AML-193 (cell line): ENCODE data around the gene FAM217B.
A peak's percentile ranks its signal among the peaks of the same experiment; 100 is the strongest.
"Not testable (repeated sequence)": the region's sequence is repeated elsewhere in the genome, so short reads cannot be mapped to it uniquely, and the experiment has no call there.

Experiments used
- DNase-seq, 2 experiments: peaks; one replicate each; lab custom pipeline; 2025; lab: John Stamatoyannopoulos, UW

FAM217B gene

DNA sequence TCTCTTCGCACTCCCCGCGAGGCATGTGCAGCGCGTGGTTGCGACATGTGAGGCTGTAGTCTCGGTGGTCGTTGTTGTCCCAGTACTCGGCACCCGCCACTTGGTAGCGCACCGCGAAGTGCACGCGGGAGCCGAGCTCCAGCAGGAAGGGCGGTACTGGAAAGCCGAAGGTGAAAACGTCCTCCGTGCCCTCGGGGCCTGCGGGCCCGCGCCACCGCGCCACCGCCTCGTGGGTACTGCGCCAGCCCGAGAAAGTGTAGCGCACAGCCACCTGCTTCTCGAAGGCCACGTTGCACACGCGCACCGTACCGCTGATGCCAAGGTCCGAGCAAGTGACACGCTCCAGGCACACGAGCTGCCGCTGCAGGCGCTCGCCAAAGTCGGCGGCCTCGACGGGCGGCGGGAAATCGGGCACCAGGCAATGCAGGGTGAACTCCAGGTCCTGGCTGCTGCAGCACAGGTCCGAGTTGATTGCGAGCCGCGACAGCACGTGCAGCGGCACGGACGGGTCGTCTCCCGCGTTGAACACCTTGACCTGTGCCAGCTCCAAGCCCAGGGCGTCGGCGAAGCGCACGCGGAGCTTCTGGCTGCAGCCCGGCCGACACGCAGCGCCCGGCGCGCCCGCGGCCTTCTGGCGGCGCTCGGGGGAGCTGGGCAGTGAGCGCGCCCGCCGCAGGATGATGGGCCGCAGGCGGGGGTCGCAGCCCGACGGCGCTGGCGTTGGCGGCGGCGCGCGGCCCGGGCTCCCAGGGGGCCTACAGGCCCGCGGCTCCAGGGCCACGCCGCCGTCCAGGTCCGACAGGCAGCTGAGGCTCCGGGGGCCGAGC is 924 bp upstream of the FAM217B start:
- no peak for DNase-seq

DNA sequence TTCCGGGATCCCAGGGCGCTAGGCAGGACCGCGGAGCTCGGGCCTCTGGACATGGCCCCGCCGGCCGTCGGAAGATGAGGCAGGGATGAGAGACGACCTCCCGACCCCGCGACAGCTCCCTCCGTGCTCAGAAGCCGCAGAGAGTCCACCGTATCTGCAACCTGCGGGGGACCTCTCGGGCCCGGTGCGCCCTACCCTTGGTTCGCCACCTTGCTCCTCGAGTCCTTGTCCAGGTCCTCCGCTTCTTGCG is 385 bp upstream of the FAM217B start:
- DNase-seq = no peak

- DNase-seq = no peak
Observed at GRCh38 chr20:59940956-59941294, 736 bp downstream of the FAM217B start.

GRCh38 chr20:59942245-59942644 is 2.1 kb downstream of the FAM217B start:
- no peak for DNase-seq

DNA sequence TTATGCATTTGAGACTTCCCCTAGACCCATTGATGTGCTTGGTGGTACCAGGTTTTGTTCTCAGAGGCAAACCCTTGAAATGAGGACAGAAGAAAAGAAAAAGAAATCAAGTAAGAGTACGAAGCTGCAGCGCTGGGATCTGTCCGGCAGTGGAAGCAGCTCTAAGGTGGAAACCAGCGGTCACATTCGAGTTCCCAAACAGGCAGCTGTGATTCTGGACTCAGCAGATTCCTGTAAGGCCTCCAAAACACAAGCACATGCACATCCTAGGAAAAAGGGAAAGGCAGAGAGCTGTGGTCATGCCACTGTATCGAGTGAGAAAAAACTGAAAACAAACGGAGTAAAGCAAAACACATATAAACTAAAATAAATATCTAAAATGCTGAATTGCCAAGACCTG is 4.5 kb downstream of the FAM217B start:
- no peak for DNase-seq

GRCh38 chr20:59945175-59945574 is 5.0 kb downstream of the FAM217B start:
- DNase-seq = no peak

DNA sequence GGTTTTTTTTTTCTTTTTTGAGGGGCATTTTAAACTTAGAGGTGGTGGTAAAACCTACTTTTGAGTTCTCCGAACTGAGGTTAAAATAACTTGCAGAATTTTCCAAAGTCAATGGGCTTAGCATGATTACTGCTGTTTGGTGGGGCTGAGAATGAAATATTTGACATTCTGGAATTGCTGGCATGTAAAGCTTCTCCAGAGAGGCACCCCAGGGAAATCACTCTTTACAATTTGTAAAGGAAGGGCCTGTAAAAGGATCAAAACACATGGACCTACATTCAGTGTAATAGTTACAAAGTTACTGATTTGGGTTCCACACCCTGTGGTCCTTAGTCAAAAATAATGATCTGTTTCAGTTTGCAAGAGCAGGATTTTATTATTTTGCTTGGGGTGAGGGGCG is 5.5 kb downstream of the FAM217B start:
- DNase-seq = no peak

- no peak for DNase-seq
Observed at GRCh38 chr20:59947376-59947775, 7.2 kb downstream of the FAM217B start.

DNA sequence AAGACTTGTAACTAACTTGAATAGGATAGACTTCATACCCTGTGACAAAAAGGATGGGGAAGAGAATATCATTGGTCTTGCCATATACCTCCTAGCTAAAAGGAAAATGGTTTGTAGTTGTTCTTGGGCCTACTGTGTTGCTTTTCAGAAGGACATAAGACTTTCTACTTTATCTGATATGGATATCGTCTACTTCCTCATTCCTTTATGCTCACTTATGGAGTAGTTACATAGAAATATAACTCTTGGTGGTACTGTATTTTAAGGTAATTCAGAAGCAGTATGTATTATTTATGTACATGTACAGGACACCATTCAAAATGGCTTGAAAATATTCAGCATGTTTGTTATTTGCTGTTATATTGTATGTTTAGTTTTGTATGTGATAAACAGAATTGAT is 8.0 kb downstream of the FAM217B start:
- DNase-seq = peak; percentile 12 to 19

GRCh38 chr20:59948828-59949720 is 8.9 kb downstream of the FAM217B start:
- DNase-seq = peak; percentile 60 to 72

GRCh38 chr20:59949911-59950310 is 9.7 kb downstream of the FAM217B start:
- no peak for DNase-seq

DNA sequence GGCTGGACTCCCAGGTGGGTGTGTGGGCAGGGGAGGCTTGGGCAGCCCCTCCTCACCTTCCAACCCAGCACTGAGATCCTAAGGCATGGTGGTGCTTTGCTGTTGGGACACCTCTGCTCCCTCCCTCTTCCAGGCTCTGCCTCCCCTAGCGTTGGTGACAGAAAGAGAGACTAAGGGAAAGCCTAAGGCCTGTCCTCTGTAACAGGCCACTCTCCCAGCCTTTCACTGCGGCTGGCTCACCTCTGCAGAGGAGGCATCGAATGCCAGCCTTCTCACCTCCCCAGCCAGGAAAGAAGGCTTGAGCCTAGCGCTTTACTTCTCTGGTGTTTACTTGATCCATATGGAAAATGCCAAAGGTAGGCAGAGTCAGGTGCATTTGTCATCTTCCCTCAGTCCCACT is 14.5 kb downstream of the FAM217B start:
- no peak for DNase-seq

- peak; percentile 58 to 70 for DNase-seq
Observed at GRCh38 chr20:59955131-59955796, 15.1 kb downstream of the FAM217B start.

GRCh38 chr20:59957568-59957967 is 17.4 kb downstream of the FAM217B start:
- DNase-seq = not testable (repeated sequence)

DNA sequence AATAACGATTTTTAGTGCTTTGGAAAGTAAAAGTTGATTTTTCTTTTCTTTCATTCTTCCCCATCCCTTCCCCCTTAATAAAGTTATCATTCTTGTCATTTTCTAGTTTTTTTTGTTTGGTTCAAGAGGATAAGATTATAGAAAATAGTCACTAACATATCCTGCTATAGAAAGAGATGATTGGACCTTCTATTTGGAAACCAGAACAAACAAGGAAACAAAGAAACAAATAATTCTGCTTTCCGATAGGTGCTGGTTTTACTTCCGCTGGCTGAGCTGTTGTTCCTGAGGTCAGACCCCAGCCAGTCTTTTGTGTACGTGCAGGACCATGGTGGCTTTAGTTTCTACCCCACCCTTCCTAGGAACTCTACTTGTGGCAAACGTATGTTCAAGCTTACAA is 17.9 kb downstream of the FAM217B start, which contains the start of gene CDH26:
CDH26 (plus strand) TSS at position 301 of the 400 bp plus-strand sequence. CDS start 304 bp downstream, outside the sequence.
- no peak for DNase-seq

DNA sequence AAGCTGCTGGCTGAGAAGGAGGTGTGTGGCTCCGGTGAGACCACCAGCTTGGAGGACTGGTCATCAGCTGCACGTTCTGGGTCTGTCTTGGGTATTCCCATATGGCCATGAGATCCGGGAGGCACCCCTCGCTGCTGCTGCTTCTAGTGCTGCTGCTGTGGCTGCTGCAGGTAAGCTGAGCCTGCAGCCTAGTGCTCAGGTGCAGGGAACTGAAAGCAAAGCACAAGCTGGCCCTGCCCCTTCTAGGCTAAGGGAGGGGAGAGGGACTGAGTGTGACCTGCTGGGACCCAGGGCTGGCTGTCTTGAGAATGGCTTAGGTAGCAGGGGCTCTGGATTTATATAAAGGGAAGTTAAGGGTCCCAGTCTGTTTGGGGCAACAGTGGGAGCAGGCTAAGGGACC is 18.4 kb downstream of the FAM217B start:
- no peak for DNase-seq

GRCh38 chr20:59961423-59961822 is 21.2 kb downstream of the FAM217B start:
- DNase-seq = no peak

DNA sequence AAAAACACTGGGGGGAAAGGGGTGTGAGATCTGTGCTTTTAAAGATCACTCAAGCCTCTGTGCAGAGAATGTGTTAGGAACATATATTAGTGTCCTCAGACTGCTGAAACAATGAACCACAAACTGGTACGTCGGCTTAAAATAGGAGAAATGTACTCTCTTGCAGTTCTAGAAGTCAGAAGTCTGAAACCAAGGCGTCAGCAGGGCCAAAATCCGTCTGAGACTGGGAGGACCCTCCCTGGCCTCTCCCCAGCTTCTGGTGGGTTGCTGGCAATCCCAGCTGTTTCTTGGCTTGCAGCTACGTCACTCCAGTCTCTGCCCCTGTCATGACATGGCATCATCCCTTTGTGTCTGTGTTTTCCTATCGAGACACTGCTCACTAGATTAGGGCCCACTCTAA is 22.0 kb downstream of the FAM217B start:
- no peak for DNase-seq

- no peak for DNase-seq
Observed at GRCh38 chr20:59966428-59966827, 26.2 kb downstream of the FAM217B start.

DNA sequence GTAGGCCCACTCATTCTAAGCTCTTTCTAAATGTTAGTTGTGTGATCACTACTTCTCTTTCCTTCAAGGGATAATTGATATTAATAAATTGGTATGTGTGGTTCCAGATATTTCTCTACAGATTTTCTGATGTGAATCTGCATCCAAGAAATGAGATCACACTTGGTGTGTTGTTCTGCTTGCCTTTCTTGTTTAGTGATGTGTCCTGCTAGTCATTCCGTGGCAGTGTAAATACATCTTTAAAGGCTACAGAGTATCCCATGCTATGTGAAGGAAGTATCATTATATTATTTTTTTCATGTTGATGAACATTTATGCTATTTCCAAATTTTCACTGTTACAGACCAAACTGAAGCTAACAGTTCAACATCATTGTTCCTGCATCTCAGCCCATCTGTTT is 31.2 kb downstream of the FAM217B start:
- no peak for DNase-seq

GRCh38 chr20:59972037-59972801 is 32.0 kb downstream of the FAM217B start:
- no peak for DNase-seq

GRCh38 chr20:59976156-59976782 is 36.1 kb downstream of the FAM217B start:
- DNase-seq = no peak
